IMR-90 (cell line): Measurements from ENCODE around the gene RPS6KA3. TPM values are rescaled to one million over a fixed set of nuclear protein-coding genes. Genes with fewer than 3 reads are reported as not detected.

ENCODE experiments used
- ATAC-seq: fragments of 200-7000 bp; cut with Tn5 transposase; 2 replicates; pipeline ENCODE4 v1.9.1; 2020; ENCODE audit warnings: low read depth, mild to moderate bottlenecking, moderate library complexity
- BruUV-seq: library from RNA; stranded (reverse); fragments of 400-500 nt; replicated peaks from 2 replicates; lab custom pipeline; 2021; lab: Mats Ljungman, UMichigan
- CTCF ChIA-PET: fragments of 300-600 bp; formaldehyde crosslinking; extraction: SDS; loops from one replicate; lab custom pipeline; 2021; ENCODE audit warnings: antibody characterized with exemption; lab: Yijun Ruan, JAX
- POLR2A ChIA-PET: fragments of 300-600 bp; sonication (Branson Sonifier 250); formaldehyde crosslinking; loops from one replicate; lab custom pipeline; 2022; ENCODE audit warnings: antibody characterized with exemption; ENCODE audit not compliant: unreplicated experiment; lab: Charles Lee
- DNase-seq: peaks from one replicate; pipeline ENCODE4 v3.0.0; 2013
- H2AFZ ChIP-seq: replicated peaks from 2 replicates; pipeline ENCODE3; 2013; ENCODE audit warnings: low read length, mild to moderate bottlenecking; ENCODE audit not compliant: poor library complexity
- H2AK5ac ChIP-seq: 2 replicates; pipeline ENCODE4 v1.6.1; 2013; ENCODE audit warnings: low read depth, low read length, inconsistent platforms
- H2AK9ac ChIP-seq: replicated peaks from 2 replicates; pipeline ENCODE3; 2013; ENCODE audit warnings: mild to moderate bottlenecking, low read depth, low read length, moderate library complexity; ENCODE audit not compliant: poor library complexity
- H2BK120ac ChIP-seq: 2 replicates; pipeline ENCODE4 v1.6.1; 2013; ENCODE audit warnings: low read depth, low read length, inconsistent platforms
- H2BK15ac ChIP-seq: 3 replicates; pipeline ENCODE4 v1.6.1; 2013; ENCODE audit warnings: low read depth, low read length, inconsistent platforms
- H2BK20ac ChIP-seq: 2 replicates; pipeline ENCODE4 v1.6.1; 2013; ENCODE audit warnings: low read depth, mild to moderate bottlenecking, inconsistent platforms, low read length, moderate library complexity
- H2BK5ac ChIP-seq: 2 replicates; pipeline ENCODE4 v1.6.1; 2013; ENCODE audit warnings: mild to moderate bottlenecking, low read depth, low read length, inconsistent platforms; ENCODE audit not compliant: poor library complexity, severe bottlenecking
- H3K14ac ChIP-seq: replicated peaks from 2 replicates; pipeline ENCODE4 v1.6.1; 2013; ENCODE audit warnings: low read depth, low read length, inconsistent platforms
- H3K18ac ChIP-seq: 2 replicates; pipeline ENCODE4 v1.6.1; 2013; ENCODE audit warnings: low read depth, low read length, control low read depth
- H3K23ac ChIP-seq: 2 replicates; pipeline ENCODE4 v1.6.1; 2013; ENCODE audit warnings: low read depth, low read length, inconsistent platforms
- H3K27ac ChIP-seq: 2 replicates; pipeline ENCODE4 v1.5.1; 2013; ENCODE audit warnings: mild to moderate bottlenecking, control low read depth, low read length; ENCODE audit not compliant: insufficient read depth
- H3K27me3 ChIP-seq: 2 replicates; pipeline ENCODE4 v1.6.1; 2013; ENCODE audit warnings: low read length; ENCODE audit not compliant: control insufficient read depth, insufficient read depth
- H3K36me3 ChIP-seq: 2 replicates; pipeline ENCODE4 v1.6.1; 2013; ENCODE audit warnings: low read length, mixed read lengths; ENCODE audit not compliant: control insufficient read depth, insufficient read depth
- H3K4ac ChIP-seq: 2 replicates; pipeline ENCODE4 v1.6.1; 2013; ENCODE audit warnings: low read depth, low read length, inconsistent platforms
- H3K4me1 ChIP-seq: 2 replicates; pipeline ENCODE4 v1.6.1; 2013; ENCODE audit warnings: low read length, mixed read lengths; ENCODE audit not compliant: control insufficient read depth, insufficient read depth
- H3K4me2 ChIP-seq: 2 replicates; pipeline ENCODE4 v1.6.1; 2013; ENCODE audit warnings: low read depth, mild to moderate bottlenecking, control low read depth, low read length, moderate library complexity
- H3K4me3 ChIP-seq: 2 replicates; pipeline ENCODE4 v1.5.1; 2013; ENCODE audit warnings: low read depth, mild to moderate bottlenecking, control low read depth, low read length, moderate library complexity; ENCODE audit not compliant: insufficient read depth
- H3K56ac ChIP-seq: 2 replicates; pipeline ENCODE4 v1.6.1; 2013; ENCODE audit warnings: low read length, inconsistent platforms; ENCODE audit not compliant: insufficient read depth; ENCODE audit errors: extremely low read depth
- H3K79me1 ChIP-seq, 2 experiments: 2 replicates each; pipeline ENCODE4 v1.6.1; 2013; ENCODE audit warnings: low read length in 2 of 2, inconsistent platforms in 1 of 2, low read depth in 1 of 2
- H3K9ac ChIP-seq: 2 replicates; pipeline ENCODE4 v1.6.1; 2013; ENCODE audit warnings: low read depth, low read length, control low read depth
- H3K9me1 ChIP-seq: 2 replicates; pipeline ENCODE4 v1.6.1; 2013; ENCODE audit warnings: low read length, inconsistent platforms; ENCODE audit not compliant: insufficient read depth
- H3K9me3 ChIP-seq: 2 replicates; pipeline ENCODE4 v1.6.1; 2013; ENCODE audit warnings: low read length; ENCODE audit not compliant: control insufficient read depth, insufficient read depth
- H4K20me1 ChIP-seq: 2 replicates; pipeline ENCODE4 v1.6.1; 2013; ENCODE audit warnings: low read length, inconsistent platforms; ENCODE audit not compliant: insufficient read depth
- H4K5ac ChIP-seq: 2 replicates; pipeline ENCODE4 v1.6.1; 2013; ENCODE audit warnings: mild to moderate bottlenecking, low read depth, low read length, control low read depth
- H4K8ac ChIP-seq, 2 experiments: 2 replicates each; pipeline ENCODE4 v1.6.1; 2013; ENCODE audit warnings: low read depth in 2 of 2, low read length in 2 of 2, control low read depth in 1 of 2, inconsistent platforms in 1 of 2
- H4K91ac ChIP-seq: 2 replicates; pipeline ENCODE4 v1.6.1; 2013; ENCODE audit warnings: low read depth, low read length, inconsistent platforms; ENCODE audit not compliant: insufficient read depth
- CHD1 ChIP-seq: IDR thresholded peaks from 2 replicates; pipeline ENCODE4 v1.6.1; 2012; ENCODE audit warnings: low read depth, low read length, improper control_type of control experiment
- FOS ChIP-seq: fragments of 150-350 bp; IDR thresholded peaks from 2 replicates; pipeline ENCODE4 v1.6.1; 2016; ENCODE audit warnings: low read depth, low read length
- MAZ ChIP-seq: IDR thresholded peaks from 2 replicates; pipeline ENCODE4 v1.6.1; 2012; ENCODE audit warnings: low read depth, mild to moderate bottlenecking, low read length, improper control_type of control experiment, moderate library complexity, borderline replicate concordance
- RCOR1 ChIP-seq: IDR thresholded peaks from 2 replicates; pipeline ENCODE4 v1.6.1; 2012; ENCODE audit warnings: mild to moderate bottlenecking, low read length, improper control_type of control experiment; ENCODE audit not compliant: insufficient replicate concordance
- RFX5 ChIP-seq: IDR thresholded peaks from 2 replicates; pipeline ENCODE4 v1.8.0; 2012; ENCODE audit warnings: low read depth, mild to moderate bottlenecking, low read length, moderate library complexity
- whole genome bisulfite sequencing, 2 experiments: methylation state at CpG; one replicate each; pipeline versions ENCODE4 v1.1.5 to v1.1.7; 2013; ENCODE audit warnings: missing lambda C conversion rate in 2 of 2; ENCODE audit not compliant: insufficient read length in 1 of 2; ENCODE audit errors: extremely low coverage in 2 of 2; 5-methylcytosine and 5-hydroxymethylcytosine counted together
- dilution Hi-C: fragments of 300-500 bp; cut with HindIII; formaldehyde crosslinking; loops from one replicate; pipeline ENCODE4 v1.14.3; 2018; ENCODE audit warnings: low sequenced_read_pairs; ENCODE audit not compliant: unreplicated experiment
- in situ Hi-C: fragments of 300-500 bp; cut with MboI; formaldehyde crosslinking; loops from 3 replicates; pipeline ENCODE4 v1.14.3; 2019; ENCODE audit warnings: low sequenced_read_pairs, inconsistent platforms, mixed read lengths
- intact Hi-C: fragments of 100-400 bp; cut with micrococcal nuclease; formaldehyde crosslinking; loops from 2 replicates; pipeline ENCODE4 v1.10.0; 2022
- polyA plus RNA-seq, 3 experiments: library from polyadenylated mRNA; depleted of rRNA; stranded (reverse); fragments of >200 nt; gene quantifications; 2 replicates each; pipeline ENCODE4 v1.2.3, GENCODE V29; 2012; ENCODE audit warnings: low replicate concordance in 1 of 3
- total RNA-seq: library from RNA; depleted of rRNA; stranded (reverse); fragments of >200 nt; gene quantifications from 2 replicates; pipeline ENCODE4 v1.2.3, GENCODE V29; 2012

RPS6KA3 gene
- total and polyA plus RNA-seq, 2 of the 4 experiments (the other 2 are of a cell fraction) = 20.8 to 43.9 TPM

DNA sequence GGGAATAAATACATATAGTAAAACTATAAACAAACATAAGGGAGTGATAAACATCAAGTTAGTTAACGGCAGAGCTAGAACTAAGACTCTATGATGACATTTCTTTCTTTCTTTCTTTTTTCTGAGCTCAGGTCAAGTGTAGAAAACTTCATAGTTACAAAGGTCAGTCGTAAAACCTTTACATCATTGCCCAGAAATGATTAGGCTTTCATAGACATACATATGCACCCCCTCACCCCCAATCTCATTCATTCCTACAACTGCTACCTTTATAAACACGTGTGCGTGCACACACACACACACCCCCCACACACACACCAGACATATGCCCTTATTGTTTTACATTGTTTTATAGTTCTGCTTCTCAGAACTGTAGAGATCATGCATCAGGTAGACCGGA is 130.8 kb downstream of the RPS6KA3 start:
- Histone ChIP-seq H3K4me3 (no peak overlapping the region), H4K8ac (no peak overlapping the region), H3K27me3 (no peaks in the 10 kb centered on the region), H3K9ac (no peak overlapping the region), H3K9me3 (no peaks in the 10 kb centered on the region), H3K4me2 (no peak overlapping the region), H2BK15ac (no peak overlapping the region), H3K4ac (no peak overlapping the region), H2AK5ac (no peak overlapping the region), H3K9me1 (peaks cover 5% of the 10 kb centered on the region; the same call in 1 of the 2 replicates), H3K79me1 (peaks cover 12 to 16% of the 10 kb centered on the region in 2 experiments), H4K20me1 (peaks cover 21% of the 10 kb centered on the region), H3K56ac (no peak overlapping the region), H4K5ac (no peak overlapping the region), H2AFZ (no peak overlapping the region), H3K27ac (no peak overlapping the region), H3K4me1 (peaks cover 4% of the 10 kb centered on the region), H2BK120ac (no peak overlapping the region), H3K18ac (no peak overlapping the region), H2BK20ac (no peak overlapping the region), H4K91ac (no peak overlapping the region), H3K36me3 (peaks cover 29% of the 10 kb centered on the region), H2AK9ac (no peak overlapping the region), H2BK5ac (no peak overlapping the region), H3K23ac (no peak overlapping the region), H3K14ac (no peak overlapping the region)
- DNase-seq (no peak), ATAC-seq (no peak)
- WGBS, 2 experiments = 88% methylated on average over 1 of the region's 5 CpGs; no CpG with 5 or more reads in 1 of the 2 experiments
- no TSS peak for BruUV-seq
- dilution Hi-C loops (no loop called here), in situ Hi-C loops (no loop called here), intact Hi-C loops (no loop called here)
- ChIA-PET CTCF (no interaction called here), POLR2A (no interaction called here)
- no peak for TF ChIP-seq FOS
- no peak for TF ChIP-seq RCOR1
- TF ChIP-seq RFX5 = no peak
- TF ChIP-seq CHD1 = no peak
- TF ChIP-seq MAZ = no peak
